ENCODE measurements around the gene CSNK1E. TPM values are rescaled to one million over a fixed set of nuclear protein-coding genes. Genes with fewer than 3 reads are reported as not detected.

CSNK1E gene
- total and polyA plus RNA-seq, 10 of the 15 experiments (the other 5 are each of a cell fraction or from before 2014, with no cell fraction given): 5.9 to 107 (median 64.9) TPM

- intact Hi-C loops (cut with micrococcal nuclease; ENCODE audit: unreplicated experiment): loop anchor here (10.0 kb wide), 1 partner anchor 279 kb away; the partner anchor contains the start of gene DMC1
- no peak for FAIRE-seq
- no peak overlapping the region for H3K4me3 ChIP-seq
- no peak overlapping the region for H3K4me2 ChIP-seq (ENCODE audit: control insufficient read depth, insufficient read depth)
- H2AFZ ChIP-seq (ENCODE audit: control insufficient read depth, low read depth, low read length): no peak overlapping the region
- in situ Hi-C loops (cut with MboI): no loop called here
- no peak for DNase-seq (ENCODE audit: low read depth, low spot score)
- POLR2A ChIA-PET: no interaction called here
- H3K27ac ChIP-seq (ENCODE audit: control insufficient read depth, insufficient read depth): no peak overlapping the region
- no peaks in the 10 kb centered on the region for H3K9me3 ChIP-seq (replicated peaks; ENCODE audit: control insufficient read depth, insufficient read depth, low read length)
- BruUV-seq (replicated peaks): no TSS peak
- ATAC-seq: peak; percentile 14; the same call in 1 of the 3 replicates
- H3K9ac ChIP-seq (ENCODE audit: control insufficient read depth, insufficient read depth, low read length): no peak overlapping the region
- H4K20me1 ChIP-seq (ENCODE audit: control insufficient read depth, insufficient read depth): no peaks in the 10 kb centered on the region
- TF ChIP-seq CEBPZ (IDR thresholded peaks at IDR 0.05; ENCODE audit: low read depth, low read length) (no peak), MTA2 (IDR thresholded peaks at IDR 0.05; ENCODE audit: low read depth) (no peak), CBX5 (IDR thresholded peaks at IDR 0.05; ENCODE audit: low read depth) (no peak), NBN (IDR thresholded peaks at IDR 0.05) (no peak), MYC (IDR thresholded peaks at IDR 0.05; ENCODE audit: insufficient read depth, insufficient read length, insufficient replicate concordance, low read length, severe bottlenecking) (no peak), SP1 (IDR thresholded peaks at IDR 0.05; ENCODE audit: low read depth, low read length) (no peak), WRNIP1 (IDR thresholded peaks at IDR 0.05; ENCODE audit: borderline replicate concordance, low read depth, low read length) (no peak), KLF5 (IDR thresholded peaks at IDR 0.05; ENCODE audit: partially characterized antibody) (no peak), BRCA1 (IDR thresholded peaks at IDR 0.05; ENCODE audit: low read depth, low read length) (no peak), MTA3 (IDR thresholded peaks at IDR 0.05; ENCODE audit: borderline replicate concordance, low read length) (no peak), SREBF1 (IDR thresholded peaks at IDR 0.05; ENCODE audit: low read length) (no peak)
- TF ChIP-seq, protein P1, sequence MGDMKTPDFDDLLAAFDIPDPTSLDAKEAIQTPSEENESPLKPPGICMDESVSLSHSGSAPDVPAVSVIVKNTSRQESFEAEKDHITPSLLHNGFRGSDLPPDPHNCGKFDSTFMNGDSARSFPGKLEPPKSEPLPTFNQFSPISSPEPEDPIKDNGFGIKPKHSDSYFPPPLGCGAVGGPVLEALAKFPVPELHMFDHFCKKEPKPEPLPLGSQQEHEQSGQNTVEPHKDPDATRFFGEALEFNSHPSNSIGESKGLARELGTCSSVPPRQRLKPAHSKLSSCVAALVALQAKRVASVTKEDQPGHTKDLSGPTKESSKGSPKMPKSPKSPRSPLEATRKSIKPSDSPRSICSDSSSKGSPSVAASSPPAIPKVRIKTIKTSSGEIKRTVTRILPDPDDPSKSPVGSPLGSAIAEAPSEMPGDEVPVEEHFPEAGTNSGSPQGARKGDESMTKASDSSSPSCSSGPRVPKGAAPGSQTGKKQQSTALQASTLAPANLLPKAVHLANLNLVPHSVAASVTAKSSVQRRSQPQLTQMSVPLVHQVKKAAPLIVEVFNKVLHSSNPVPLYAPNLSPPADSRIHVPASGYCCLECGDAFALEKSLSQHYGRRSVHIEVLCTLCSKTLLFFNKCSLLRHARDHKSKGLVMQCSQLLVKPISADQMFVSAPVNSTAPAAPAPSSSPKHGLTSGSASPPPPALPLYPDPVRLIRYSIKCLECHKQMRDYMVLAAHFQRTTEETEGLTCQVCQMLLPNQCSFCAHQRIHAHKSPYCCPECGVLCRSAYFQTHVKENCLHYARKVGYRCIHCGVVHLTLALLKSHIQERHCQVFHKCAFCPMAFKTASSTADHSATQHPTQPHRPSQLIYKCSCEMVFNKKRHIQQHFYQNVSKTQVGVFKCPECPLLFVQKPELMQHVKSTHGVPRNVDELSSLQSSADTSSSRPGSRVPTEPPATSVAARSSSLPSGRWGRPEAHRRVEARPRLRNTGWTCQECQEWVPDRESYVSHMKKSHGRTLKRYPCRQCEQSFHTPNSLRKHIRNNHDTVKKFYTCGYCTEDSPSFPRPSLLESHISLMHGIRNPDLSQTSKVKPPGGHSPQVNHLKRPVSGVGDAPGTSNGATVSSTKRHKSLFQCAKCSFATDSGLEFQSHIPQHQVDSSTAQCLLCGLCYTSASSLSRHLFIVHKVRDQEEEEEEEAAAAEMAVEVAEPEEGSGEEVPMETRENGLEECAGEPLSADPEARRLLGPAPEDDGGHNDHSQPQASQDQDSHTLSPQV (IDR thresholded peaks at IDR 0.05): no peak
- TF ChIP-seq, protein P2, sequence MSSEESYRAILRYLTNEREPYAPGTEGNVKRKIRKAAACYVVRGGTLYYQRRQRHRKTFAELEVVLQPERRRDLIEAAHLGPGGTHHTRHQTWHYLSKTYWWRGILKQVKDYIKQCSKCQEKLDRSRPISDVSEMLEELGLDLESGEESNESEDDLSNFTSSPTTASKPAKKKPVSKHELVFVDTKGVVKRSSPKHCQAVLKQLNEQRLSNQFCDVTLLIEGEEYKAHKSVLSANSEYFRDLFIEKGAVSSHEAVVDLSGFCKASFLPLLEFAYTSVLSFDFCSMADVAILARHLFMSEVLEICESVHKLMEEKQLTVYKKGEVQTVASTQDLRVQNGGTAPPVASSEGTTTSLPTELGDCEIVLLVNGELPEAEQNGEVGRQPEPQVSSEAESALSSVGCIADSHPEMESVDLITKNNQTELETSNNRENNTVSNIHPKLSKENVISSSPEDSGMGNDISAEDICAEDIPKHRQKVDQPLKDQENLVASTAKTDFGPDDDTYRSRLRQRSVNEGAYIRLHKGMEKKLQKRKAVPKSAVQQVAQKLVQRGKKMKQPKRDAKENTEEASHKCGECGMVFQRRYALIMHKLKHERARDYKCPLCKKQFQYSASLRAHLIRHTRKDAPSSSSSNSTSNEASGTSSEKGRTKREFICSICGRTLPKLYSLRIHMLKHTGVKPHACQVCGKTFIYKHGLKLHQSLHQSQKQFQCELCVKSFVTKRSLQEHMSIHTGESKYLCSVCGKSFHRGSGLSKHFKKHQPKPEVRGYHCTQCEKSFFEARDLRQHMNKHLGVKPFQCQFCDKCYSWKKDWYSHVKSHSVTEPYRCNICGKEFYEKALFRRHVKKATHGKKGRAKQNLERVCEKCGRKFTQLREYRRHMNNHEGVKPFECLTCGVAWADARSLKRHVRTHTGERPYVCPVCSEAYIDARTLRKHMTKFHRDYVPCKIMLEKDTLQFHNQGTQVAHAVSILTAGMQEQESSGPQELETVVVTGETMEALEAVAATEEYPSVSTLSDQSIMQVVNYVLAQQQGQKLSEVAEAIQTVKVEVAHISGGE (CRISPR knock-in tag; IDR thresholded peaks at IDR 0.05): no peak
- peaks cover 22 to 55% of the 10 kb centered on the region in 2 experiments for H3K36me3 ChIP-seq (ENCODE audit: control insufficient read depth in 2 of 2, insufficient read depth in 2 of 2, low read length in 1 of 2)
- no peaks in the 10 kb centered on the region for H3K27me3 ChIP-seq (replicated peaks in 1 of 2; ENCODE audit: control insufficient read depth in 2 of 2, insufficient read depth in 2 of 2, low read length in 1 of 2)
- RAD21 ChIA-PET (ENCODE audit: unreplicated experiment): interaction anchor here (0.6 kb wide), 1 partner anchor 60 kb away, joined by 3 read pairs; no protein-coding TSS in a partner anchor
- H3K79me2 ChIP-seq (ENCODE audit: control insufficient read depth, insufficient read depth, low read length): no peaks in the 10 kb centered on the region
- H3K4me1 ChIP-seq (ENCODE audit: control insufficient read depth, insufficient read depth, low read length): no peaks in the 10 kb centered on the region
- CTCF ChIA-PET: interaction anchor here (0.6 to 1.4 kb wide), 2 partner anchors 10 to 241 kb away, joined by 4 read pairs; no protein-coding TSS in a partner anchor
- SMC1A ChIA-PET (ENCODE audit: uncharacterized antibody, unreplicated experiment): interaction anchor here (0.9 to 1.1 kb wide), 2 partner anchors 33 to 243 kb away, joined by 3 read pairs; no protein-coding TSS in a partner anchor
- 82% methylated on average over 6 of the region's 6 CpGs for WGBS (ENCODE audit: insufficient coverage, insufficient replicate concordance, low lambda C conversion rate, missing lambda C conversion rate)
These were observed 21.9 kb downstream of the CSNK1E start for GRCh38 chr22:38295339-38295738.
